Activated naive CD8-positive, alpha-beta T cell treated with anti-CD3 and anti-CD28 coated beads, Interleukin-2, amount 10 ng/mL, durations not matched to agents 7 days and 5 days (primary cell): ENCODE measurements around the gene INTS12. TPM values are rescaled to one million over a fixed set of nuclear protein-coding genes. Genes with fewer than 3 reads are reported as not detected.

Experiments used
- ATAC-seq: fragments of 150-1000 bp; cut with Tn5 transposase; one replicate; pipeline ENCODE4 v1.10.0; 2021; ENCODE audit warnings: low read depth, moderate library complexity
- POLR2A ChIA-PET: fragments of 350-600 bp; sonication (Branson Sonifier 250); formaldehyde crosslinking; loops from one replicate; lab custom pipeline; 2021; ENCODE audit warnings: antibody characterized with exemption; lab: Charles Lee
- DNase-seq: peaks from one replicate; pipeline ENCODE4 v3.0.0; 2021
- H3K27ac Mint-ChIP-seq: one replicate; pipeline ENCODE4 v1.8.0; 2022; ENCODE audit warnings: mild to moderate bottlenecking, mixed read lengths
- H3K27me3 Mint-ChIP-seq: one replicate; pipeline ENCODE4 v1.8.0; 2022; ENCODE audit warnings: mild to moderate bottlenecking, moderate library complexity, mixed read lengths
- H3K36me3 Mint-ChIP-seq: one replicate; pipeline ENCODE4 v1.8.0; 2021; ENCODE audit warnings: mild to moderate bottlenecking, mixed read lengths
- H3K4me1 Mint-ChIP-seq: one replicate; pipeline ENCODE4 v1.8.0; 2021; ENCODE audit warnings: mixed read lengths
- H3K4me3 Mint-ChIP-seq: one replicate; pipeline ENCODE4 v1.8.0; 2022; ENCODE audit warnings: mild to moderate bottlenecking, moderate library complexity, mixed read lengths
- H3K9me3 Mint-ChIP-seq: one replicate; pipeline ENCODE4 v1.8.0; 2021; ENCODE audit warnings: mixed read lengths
- total RNA-seq, 2 experiments: library from RNA; stranded (reverse); gene quantifications; one replicate each; pipeline ENCODE4 v1.2.3, GENCODE V29; 2021

The INTS12 gene
- total RNA-seq, 2 experiments from 2014 or later: 20.3 to 20.8 TPM

GRCh38 chr4:105637408-105638176 lies 70.9 kb downstream of the INTS12 start:
- Mint-ChIP-seq H3K9me3 (no peaks in the 10 kb centered on the region), H3K27ac (no peak overlapping the region), H3K36me3 (no peaks in the 10 kb centered on the region), H3K4me3 (no peak overlapping the region), H3K27me3 (peaks cover 18% of the 10 kb centered on the region), H3K4me1 (peaks cover 2% of the 10 kb centered on the region)
- DNase-seq (no peak), ATAC-seq (no peak)
- POLR2A ChIA-PET: no interaction called here

- Mint-ChIP-seq H3K36me3 (no peaks in the 10 kb centered on the region), H3K4me3 (no peak overlapping the region), H3K4me1 (peaks cover 2% of the 10 kb centered on the region), H3K27ac (no peak overlapping the region), H3K27me3 (peaks cover 14% of the 10 kb centered on the region), H3K9me3 (no peaks in the 10 kb centered on the region)
- ATAC-seq (no peak), DNase-seq (no peak)
- POLR2A ChIA-PET: no interaction called here
These were observed 73.9 kb downstream of the INTS12 start for GRCh38 chr4:105634402-105635080.

GRCh38 chr4:105633241-105633640 lies 75.2 kb downstream of the INTS12 start:
- peaks cover 18% of the 10 kb centered on the region for H3K27me3 Mint-ChIP-seq
- no peaks in the 10 kb centered on the region for H3K36me3 Mint-ChIP-seq
- DNase-seq: no peak
- H3K4me1 Mint-ChIP-seq: peaks cover 2% of the 10 kb centered on the region
- POLR2A ChIA-PET: no interaction called here
- H3K27ac Mint-ChIP-seq: no peak overlapping the region
- H3K4me3 Mint-ChIP-seq: no peak overlapping the region
- H3K9me3 Mint-ChIP-seq: no peaks in the 10 kb centered on the region
- ATAC-seq: no peak

Other genes starting within 250 kb of the INTS12 start
- 10 to 100 TPM; 72.0 to 81.9 TPM for gene PPA2, start 234.6 kb downstream of the INTS12 start, total RNA-seq
- not detected for gene ARHGEF38, start 156.1 kb downstream of the INTS12 start, total RNA-seq
- 10 to 100 TPM; 10.4 to 11.2 TPM for gene GSTCD, start 95 bp upstream of the INTS12 start, total RNA-seq
- not detected for gene NPNT, start 186.8 kb upstream of the INTS12 start, total RNA-seq